Transverse colon (tissue), 4 donors: ENCODE results near the gene ZNF629.

Source experiments
- CTCF ChIP-seq, 5 experiments: fragments of 200-600 bp in 3 of 5; fragments of 450-650 bp in 2 of 5; sonication (generic) in 3 of 5; IDR thresholded peaks; 1 replicate in 2 of 5; 2 replicates in 3 of 5; pipeline ENCODE4 v1.5.1; 2016 to 2017; ENCODE audit warnings: antibody characterized with exemption in 5 of 5, inconsistent platforms in 3 of 5, mild to moderate bottlenecking in 2 of 5, moderate library complexity in 1 of 5
- EP300 ChIP-seq: sonication (generic); formaldehyde crosslinking; IDR thresholded peaks from one replicate; pipeline ENCODE4 v1.6.1; 2017; ENCODE audit warnings: antibody characterized with exemption, low read depth
- POLR2AphosphoS5 ChIP-seq, 3 donors: sonication (generic); formaldehyde crosslinking; IDR thresholded peaks; one replicate each; pipeline ENCODE4 v1.6.1; 2016; ENCODE audit warnings: antibody characterized with exemption in 3 of 3

GRCh38 chr16:30758988-30759491 is 28.0 kb downstream of the ZNF629 start:
- TF ChIP-seq CTCF (IDR thresholded peaks at IDR 0.05) (no peak), POLR2AphosphoS5 (IDR thresholded peaks at IDR 0.05) (no peak), EP300 (no peak)
